NB4 (cell line): ENCODE results near the gene XIST.

Experiments
- POLR2A ChIP-seq: IDR thresholded peaks from 2 replicates; pipeline ENCODE4 v1.6.1; 2011; ENCODE audit warnings: mild to moderate bottlenecking; ENCODE audit not compliant: insufficient read length; ENCODE audit errors: extremely low read depth
- TF ChIP-seq, protein P1 (sequence below): IDR thresholded peaks from one replicate; pipeline ENCODE4 v1.5.1; 2012; ENCODE audit warnings: low read depth, low read length
- TF ChIP-seq, protein P2 (sequence below): IDR thresholded peaks from 2 replicates; pipeline ENCODE4 v1.6.1; 2011; ENCODE audit warnings: low read depth, low read length

DNA sequence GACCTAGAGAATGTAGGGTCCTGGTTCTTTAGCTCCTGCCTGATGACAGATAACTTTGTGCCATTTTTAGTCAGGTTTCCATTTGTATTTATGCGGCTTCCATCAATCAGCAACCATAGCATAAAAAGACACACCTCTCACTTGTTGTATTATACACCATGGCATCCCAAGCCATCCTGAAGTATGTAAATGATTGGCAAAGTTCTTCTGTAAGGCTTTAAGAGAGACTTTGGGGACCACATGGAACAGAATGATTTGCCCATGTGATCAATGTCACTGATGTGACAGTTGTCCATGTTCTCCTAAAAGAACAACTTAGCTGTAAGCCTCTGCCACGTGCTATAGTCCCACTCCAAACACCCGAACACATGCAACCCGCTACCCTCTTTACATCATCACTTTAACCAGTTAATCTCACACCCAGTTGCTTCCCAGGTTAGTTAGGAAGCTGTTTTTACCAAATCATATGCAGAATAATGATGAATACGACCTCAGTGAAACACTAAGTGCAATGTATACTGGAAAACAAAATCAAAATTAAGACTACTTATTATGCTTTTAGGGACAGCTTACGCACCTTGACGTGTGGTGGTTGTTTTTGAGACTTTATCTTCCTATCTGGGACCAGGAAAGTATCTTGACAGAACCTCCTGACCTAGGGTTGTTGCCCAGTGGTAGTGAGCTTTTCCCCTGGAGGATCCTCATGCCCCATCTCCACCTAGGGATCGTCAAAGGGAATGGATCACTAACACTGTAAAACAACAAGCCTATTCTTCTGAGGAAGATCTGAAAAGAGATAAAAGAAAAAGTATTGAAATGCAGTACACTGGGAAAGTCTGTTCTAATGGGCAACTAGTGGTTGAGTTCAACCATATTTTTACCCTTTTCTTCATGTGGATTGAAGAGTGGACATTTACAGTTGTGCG, 21.8 kb downstream of the XIST start:
- TF ChIP-seq, protein P1, sequence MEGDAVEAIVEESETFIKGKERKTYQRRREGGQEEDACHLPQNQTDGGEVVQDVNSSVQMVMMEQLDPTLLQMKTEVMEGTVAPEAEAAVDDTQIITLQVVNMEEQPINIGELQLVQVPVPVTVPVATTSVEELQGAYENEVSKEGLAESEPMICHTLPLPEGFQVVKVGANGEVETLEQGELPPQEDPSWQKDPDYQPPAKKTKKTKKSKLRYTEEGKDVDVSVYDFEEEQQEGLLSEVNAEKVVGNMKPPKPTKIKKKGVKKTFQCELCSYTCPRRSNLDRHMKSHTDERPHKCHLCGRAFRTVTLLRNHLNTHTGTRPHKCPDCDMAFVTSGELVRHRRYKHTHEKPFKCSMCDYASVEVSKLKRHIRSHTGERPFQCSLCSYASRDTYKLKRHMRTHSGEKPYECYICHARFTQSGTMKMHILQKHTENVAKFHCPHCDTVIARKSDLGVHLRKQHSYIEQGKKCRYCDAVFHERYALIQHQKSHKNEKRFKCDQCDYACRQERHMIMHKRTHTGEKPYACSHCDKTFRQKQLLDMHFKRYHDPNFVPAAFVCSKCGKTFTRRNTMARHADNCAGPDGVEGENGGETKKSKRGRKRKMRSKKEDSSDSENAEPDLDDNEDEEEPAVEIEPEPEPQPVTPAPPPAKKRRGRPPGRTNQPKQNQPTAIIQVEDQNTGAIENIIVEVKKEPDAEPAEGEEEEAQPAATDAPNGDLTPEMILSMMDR, result no peak
- TF ChIP-seq POLR2A, result no peak
- TF ChIP-seq, protein P2, sequence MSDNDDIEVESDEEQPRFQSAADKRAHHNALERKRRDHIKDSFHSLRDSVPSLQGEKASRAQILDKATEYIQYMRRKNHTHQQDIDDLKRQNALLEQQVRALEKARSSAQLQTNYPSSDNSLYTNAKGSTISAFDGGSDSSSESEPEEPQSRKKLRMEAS, result no peak
